D721Med (cell line): Measurements from ENCODE around the gene ASTL.

Experiments used
- DNase-seq: peaks from one replicate; pipeline ENCODE4 v3.0.0; 2011; ENCODE audit warnings: low spot score; ENCODE audit not compliant: insufficient read length
- FAIRE-seq: peaks from 2 replicates; lab custom pipeline; 2011; peaks lifted over from hg19 to GRCh38; lab: Jason Lieb, UNC
- TF ChIP-seq, protein P1 (sequence below): IDR thresholded peaks from 2 replicates; pipeline ENCODE4 v1.5.1; 2012; ENCODE audit warnings: mild to moderate bottlenecking, control low read depth; ENCODE audit not compliant: insufficient read depth; ENCODE audit errors: missing control alignments

Gene ASTL

GRCh38 chr2:96114903-96115581 is 23.3 kb downstream of the ASTL start:
- TF ChIP-seq, protein P1, sequence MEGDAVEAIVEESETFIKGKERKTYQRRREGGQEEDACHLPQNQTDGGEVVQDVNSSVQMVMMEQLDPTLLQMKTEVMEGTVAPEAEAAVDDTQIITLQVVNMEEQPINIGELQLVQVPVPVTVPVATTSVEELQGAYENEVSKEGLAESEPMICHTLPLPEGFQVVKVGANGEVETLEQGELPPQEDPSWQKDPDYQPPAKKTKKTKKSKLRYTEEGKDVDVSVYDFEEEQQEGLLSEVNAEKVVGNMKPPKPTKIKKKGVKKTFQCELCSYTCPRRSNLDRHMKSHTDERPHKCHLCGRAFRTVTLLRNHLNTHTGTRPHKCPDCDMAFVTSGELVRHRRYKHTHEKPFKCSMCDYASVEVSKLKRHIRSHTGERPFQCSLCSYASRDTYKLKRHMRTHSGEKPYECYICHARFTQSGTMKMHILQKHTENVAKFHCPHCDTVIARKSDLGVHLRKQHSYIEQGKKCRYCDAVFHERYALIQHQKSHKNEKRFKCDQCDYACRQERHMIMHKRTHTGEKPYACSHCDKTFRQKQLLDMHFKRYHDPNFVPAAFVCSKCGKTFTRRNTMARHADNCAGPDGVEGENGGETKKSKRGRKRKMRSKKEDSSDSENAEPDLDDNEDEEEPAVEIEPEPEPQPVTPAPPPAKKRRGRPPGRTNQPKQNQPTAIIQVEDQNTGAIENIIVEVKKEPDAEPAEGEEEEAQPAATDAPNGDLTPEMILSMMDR, result no peak
- no peak for FAIRE-seq

DNA sequence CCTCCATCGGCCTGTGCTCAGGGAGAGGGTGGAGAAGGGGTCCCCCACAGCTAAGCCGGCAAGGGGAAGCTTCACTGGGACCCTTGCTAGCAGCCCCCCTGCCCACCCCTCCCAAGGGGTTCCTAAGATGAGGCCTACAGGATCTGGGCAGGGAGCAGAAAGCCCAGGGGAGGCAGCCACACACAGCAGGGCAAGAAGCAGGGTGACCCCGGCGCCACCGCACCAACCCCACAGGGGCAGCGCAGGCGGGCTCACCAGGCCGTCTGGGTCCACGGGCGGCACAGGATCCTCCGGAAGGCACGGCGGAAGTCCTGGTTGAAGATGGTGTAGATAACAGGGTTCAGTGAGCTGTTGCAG is 23.8 kb downstream of the ASTL start:
- TF ChIP-seq, protein P1, result no peak
- FAIRE-seq (no peak), DNase-seq (no peak)

More at GRCh38 chr2:96114903-96115581, 23.3 kb downstream of the ASTL start:
- no peak for DNase-seq

DNA sequence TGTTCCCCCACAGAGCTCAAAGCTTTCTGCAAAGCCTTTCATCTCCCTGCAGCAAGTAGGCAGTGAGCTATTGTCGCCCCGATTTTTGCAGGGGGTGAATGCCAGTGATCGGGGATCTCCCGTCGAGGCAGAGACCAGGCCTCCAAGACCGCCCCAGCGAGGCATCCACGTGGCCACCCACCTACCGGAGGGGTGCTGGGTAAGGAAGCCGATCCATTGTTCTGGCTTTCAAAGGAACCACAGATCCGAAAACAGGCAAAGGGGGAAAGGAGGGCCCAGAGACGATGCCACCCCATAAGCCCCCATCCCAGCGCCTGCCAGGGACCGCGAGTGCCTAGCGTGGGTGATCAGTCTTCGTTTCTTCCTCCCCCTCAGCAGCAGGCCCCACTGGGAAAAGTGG is 24.4 kb downstream of the ASTL start:
- FAIRE-seq, result no peak
- TF ChIP-seq, protein P1, result no peak
- no peak for DNase-seq

- FAIRE-seq (no peak), DNase-seq (no peak)
- TF ChIP-seq, protein P1, result peak; percentile 10
Observed at GRCh38 chr2:96113367-96113677, 25.0 kb downstream of the ASTL start.

GRCh38 chr2:96112501-96113366 is 25.6 kb downstream of the ASTL start:
- TF ChIP-seq, protein P1, result no peak
- FAIRE-seq, result no peak
- DNase-seq, result no peak

DNA sequence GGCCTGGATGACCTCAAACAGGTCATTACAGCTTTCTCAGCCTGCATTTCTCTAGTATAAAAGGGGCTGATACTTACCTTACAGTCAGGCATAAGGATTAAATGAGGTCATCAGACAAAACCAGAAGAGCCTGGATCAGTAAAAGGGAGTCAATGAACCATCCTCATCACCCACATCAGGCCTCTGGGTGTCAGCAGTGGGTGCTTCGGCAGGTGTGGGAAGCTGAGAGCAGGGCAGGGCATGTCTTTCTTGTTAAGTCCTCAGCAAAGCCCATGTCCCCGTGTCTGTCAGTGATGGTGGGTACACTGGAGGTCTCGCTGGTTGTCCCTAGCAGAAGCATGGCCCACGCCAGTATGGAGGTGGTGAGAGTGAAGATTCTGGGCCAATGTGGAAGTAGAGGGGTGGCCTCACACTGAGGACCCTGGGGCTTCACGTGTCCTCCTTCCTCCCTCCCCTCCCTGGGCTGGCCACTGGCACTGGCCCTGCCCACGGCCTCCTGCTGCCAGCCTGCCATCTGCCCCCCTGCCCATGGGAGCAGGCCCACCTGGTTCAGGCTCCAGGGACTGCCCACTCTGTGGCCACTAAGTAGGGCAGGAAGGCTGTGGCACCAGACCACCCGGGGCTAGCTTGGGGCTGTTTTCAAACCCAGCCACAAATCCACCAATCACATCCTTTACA is 26.3 kb downstream of the ASTL start:
- TF ChIP-seq, protein P1, result no peak
- FAIRE-seq, result no peak

More for the DNA sequence above, 26.3 kb downstream of the ASTL start:
- no peak for DNase-seq
